T-helper 17 cell (primary cell): ENCODE results near the gene DLD. TPM values are rescaled to one million over a fixed set of nuclear protein-coding genes. Genes with fewer than 3 reads are reported as not detected.
"Not testable (repeated sequence)": the region's sequence is repeated elsewhere in the genome, so short reads cannot be mapped to it uniquely, and the experiment has no call there.

Source experiments
- ATAC-seq: fragments of 150-1000 bp; cut with Tn5 transposase; 2 replicates; pipeline ENCODE4 v1.10.0; 2021; ENCODE audit warnings: mild to moderate bottlenecking, moderate library complexity
- DNase-seq, 3 donors: peaks; one replicate each; pipeline versions ENCODE4 v3.0.0 to v3.0.0-alpha.2; 2020 to 2021
- H3K9me3 ChIP-seq: one replicate; pipeline ENCODE4 v1.7.0; 2013; ENCODE audit warnings: low read length, mild to moderate bottlenecking; ENCODE audit not compliant: control insufficient read depth, poor library complexity, severe bottlenecking
- H3K27ac Mint-ChIP-seq: one replicate; pipeline ENCODE4 v1.8.0; 2022; ENCODE audit warnings: mild to moderate bottlenecking, moderate library complexity, mixed read lengths
- H3K27me3 Mint-ChIP-seq: one replicate; pipeline ENCODE4 v1.8.0; 2022; ENCODE audit warnings: mixed read lengths
- H3K36me3 Mint-ChIP-seq: one replicate; pipeline ENCODE4 v1.8.0; 2022; ENCODE audit warnings: low read depth, mixed read lengths
- H3K4me1 Mint-ChIP-seq: one replicate; pipeline ENCODE4 v1.8.0; 2022; ENCODE audit warnings: mild to moderate bottlenecking, mixed read lengths
- H3K4me3 Mint-ChIP-seq: one replicate; pipeline ENCODE4 v1.8.0; 2022; ENCODE audit warnings: mild to moderate bottlenecking, moderate library complexity, mixed read lengths
- total RNA-seq, 4 donors: library from RNA in 2 of 4; stranded (reverse) in 2 of 4; gene quantifications; one replicate each; pipeline ENCODE4 v1.2.3 and lab custom pipeline; 2022 to 2026

Gene DLD
- total RNA-seq, 2 donors from 2014 or later: 49.4 to 64.5 TPM

DNA sequence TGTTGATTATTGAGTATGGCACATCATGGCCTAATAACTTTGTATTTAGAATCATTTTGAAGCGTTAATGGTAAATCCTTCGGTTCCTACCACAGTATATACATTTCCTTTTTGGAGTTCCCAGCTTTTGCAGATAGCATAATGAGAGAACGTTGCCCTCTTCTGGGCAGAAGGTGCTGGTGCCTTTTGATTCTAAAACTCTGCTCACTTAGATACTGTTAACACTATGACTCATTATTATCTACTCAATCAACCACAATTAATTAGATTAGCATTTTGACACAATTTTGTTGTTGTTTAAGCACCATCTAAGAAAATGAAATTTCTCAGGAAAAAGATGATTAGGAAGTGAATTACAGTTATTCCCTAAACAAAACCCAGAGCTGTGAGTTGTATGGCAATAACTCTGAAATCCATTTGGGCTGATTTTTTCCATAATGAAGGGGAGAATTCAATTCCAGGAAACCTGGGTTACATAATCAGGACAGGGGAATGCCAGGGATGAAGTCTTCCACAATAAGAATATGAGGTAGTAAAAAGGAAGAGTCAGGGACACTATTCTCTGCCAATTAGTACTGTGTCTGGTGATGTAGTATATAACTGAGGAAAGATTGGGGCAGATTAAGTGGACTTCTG lies 11.5 kb upstream of the DLD start:
- no peaks in the 10 kb centered on the region for H3K9me3 ChIP-seq
- peak; percentile 81 for ATAC-seq
- no peak overlapping the region for H3K27ac Mint-ChIP-seq
- H3K27me3 Mint-ChIP-seq: peaks cover 39% of the 10 kb centered on the region
- H3K36me3 Mint-ChIP-seq: peaks cover 5% of the 10 kb centered on the region
- DNase-seq: peak in 1 of 3 donors; percentile 15
- H3K4me3 Mint-ChIP-seq: no peak overlapping the region
- H3K4me1 Mint-ChIP-seq: peaks cover 17% of the 10 kb centered on the region

DNA sequence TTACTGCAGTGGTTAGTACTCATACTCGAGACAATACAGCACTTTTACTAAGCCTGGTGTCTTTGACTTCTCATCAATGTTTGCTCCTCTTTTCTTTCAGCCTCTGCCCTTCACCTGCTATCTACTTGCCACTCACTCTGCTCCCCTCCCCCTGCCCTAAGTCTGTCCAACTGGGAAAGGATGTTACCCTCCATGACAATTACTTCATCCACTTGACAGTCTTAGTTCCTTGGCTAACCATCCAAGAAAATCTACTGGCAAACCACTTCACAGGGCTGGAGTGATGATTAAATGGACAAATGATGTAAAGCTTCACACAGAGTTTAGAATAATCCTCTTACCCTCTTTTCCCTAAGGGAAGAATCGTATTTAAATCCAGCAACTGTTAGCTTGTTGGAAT lies 8.2 kb upstream of the DLD start:
- Mint-ChIP-seq H3K36me3 (peaks cover 4% of the 10 kb centered on the region), H3K4me1 (peaks cover 14% of the 10 kb centered on the region), H3K4me3 (no peak overlapping the region), H3K27me3 (peaks cover 41% of the 10 kb centered on the region), H3K27ac (no peak overlapping the region)
- H3K9me3 ChIP-seq: no peaks in the 10 kb centered on the region
- no peak for ATAC-seq
- DNase-seq: no peak

DNA sequence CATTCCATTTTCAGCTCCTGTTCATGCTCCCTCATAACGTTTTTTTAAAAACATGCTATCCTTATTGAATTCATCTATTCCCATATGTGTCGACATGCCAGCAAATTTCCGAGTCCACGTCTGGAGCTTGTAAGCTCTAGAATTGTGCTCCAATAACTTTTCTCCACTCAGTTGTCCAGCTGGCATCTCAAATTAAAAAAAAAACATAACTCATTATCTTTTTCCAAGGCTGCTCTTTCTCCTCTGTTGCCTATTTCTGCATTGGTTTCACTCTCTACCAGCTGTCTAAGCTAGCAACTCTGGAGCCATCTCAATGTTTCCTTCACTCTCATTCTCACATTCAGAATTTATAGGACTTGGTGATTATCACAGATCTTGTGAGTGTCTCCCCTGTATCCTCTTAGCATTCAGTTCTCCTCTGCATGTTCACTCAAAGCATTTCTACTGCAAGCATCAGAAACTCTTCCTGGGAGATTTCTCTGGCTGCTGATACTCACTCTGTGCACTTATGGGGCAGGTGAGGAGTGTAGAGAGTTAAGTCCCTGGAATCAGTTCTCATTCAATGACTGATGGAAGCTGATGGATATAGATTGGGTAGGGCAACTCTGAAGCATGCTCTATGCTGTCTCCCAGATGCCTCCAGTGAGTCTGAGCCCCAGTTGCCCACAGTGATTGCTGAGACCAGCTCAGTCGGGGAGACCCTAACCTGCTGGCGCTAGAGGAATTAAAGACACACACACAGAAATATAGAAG lies 6.7 kb upstream of the DLD start:
- peaks cover 4% of the 10 kb centered on the region for H3K36me3 Mint-ChIP-seq
- ATAC-seq (no peak), DNase-seq (no peak)
- no peak overlapping the region for H3K27ac Mint-ChIP-seq
- peaks cover 8% of the 10 kb centered on the region for H3K4me1 Mint-ChIP-seq
- H3K27me3 Mint-ChIP-seq: peaks cover 36% of the 10 kb centered on the region
- no peaks in the 10 kb centered on the region for H3K9me3 ChIP-seq
- H3K4me3 Mint-ChIP-seq: no peak overlapping the region

DNA sequence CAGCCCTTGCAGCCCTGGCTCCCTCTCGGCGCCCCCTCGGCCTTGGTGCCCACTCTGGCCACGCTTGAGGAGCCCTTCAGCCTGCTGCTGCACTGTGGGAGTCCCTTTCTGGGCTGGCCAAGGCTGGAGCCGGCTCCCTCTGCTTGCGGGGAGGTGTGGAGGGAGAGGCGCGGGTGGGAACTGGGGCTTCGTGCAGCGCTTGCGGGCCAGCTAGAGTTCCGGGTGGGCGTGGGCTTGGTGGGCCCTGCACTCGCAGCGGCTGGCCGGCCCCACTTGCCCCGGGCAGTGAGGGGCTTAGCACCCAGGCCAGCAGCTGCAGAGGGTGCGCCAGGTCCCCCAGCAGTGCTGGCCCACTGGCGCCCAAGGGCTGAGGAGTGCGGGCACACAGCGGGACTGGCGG lies 3.2 kb upstream of the DLD start:
- H3K27ac Mint-ChIP-seq, DNase-seq, H3K4me3 Mint-ChIP-seq, ATAC-seq, H3K9me3 ChIP-seq, H3K36me3 Mint-ChIP-seq: not testable (repeated sequence)
- peaks cover 18% of the 10 kb centered on the region for H3K4me1 Mint-ChIP-seq
- peaks cover 15% of the 10 kb centered on the region for H3K27me3 Mint-ChIP-seq

DNA sequence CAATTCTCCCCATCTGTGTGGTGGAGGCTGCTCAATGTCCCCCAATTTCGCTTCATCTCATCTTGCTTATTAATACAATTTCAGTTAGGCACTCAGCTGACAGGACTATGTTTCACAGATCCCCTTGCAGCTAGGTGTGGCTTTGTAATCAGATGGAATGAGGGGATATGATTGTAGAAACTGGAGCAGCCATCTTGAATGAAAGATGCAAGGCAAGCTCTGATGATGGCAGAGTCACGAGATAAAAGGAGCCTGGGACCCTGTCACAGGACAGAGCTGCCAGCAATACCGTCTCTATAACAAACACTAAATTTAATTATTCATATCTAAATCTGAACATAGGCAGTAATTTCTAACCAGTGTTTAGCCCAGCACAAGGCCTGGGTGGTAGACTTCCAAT lies 991 bp upstream of the DLD start:
- no peaks in the 10 kb centered on the region for H3K9me3 ChIP-seq
- DNase-seq (no peak), ATAC-seq (no peak)
- Mint-ChIP-seq H3K27me3 (peaks cover 6% of the 10 kb centered on the region), H3K4me1 (peaks cover 32% of the 10 kb centered on the region), H3K27ac (peak overlapping the region; percentile 99), H3K4me3 (peak overlapping the region; percentile 100), H3K36me3 (peaks cover 8% of the 10 kb centered on the region)

DNA sequence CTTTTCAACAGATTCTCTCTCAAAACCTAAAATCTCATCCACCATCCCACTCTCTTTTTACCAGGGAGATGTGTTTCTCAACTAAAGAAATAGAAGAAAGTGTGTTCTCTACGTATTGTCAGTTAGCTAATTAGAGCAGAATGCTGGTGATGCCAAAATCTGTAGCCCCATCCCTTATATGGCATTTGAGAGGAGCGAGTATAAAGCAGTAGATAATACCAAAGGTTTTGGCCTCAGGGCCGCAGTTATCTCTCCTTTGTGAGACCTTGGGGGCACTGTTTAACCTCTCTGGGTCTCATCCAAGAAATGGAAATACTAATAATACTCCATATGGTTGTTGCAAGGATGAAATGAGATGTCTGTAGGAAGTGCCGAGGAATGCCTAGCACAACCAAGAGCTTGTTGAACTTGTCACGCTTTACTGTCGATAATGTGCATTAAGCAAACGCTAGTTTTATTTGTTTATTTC lies 456 bp upstream of the DLD start:
- peak overlapping the region; percentile 100 for H3K4me3 Mint-ChIP-seq
- peak overlapping the region; percentile 99 for H3K27ac Mint-ChIP-seq
- no peaks in the 10 kb centered on the region for H3K9me3 ChIP-seq
- H3K27me3 Mint-ChIP-seq: peaks cover 4% of the 10 kb centered on the region
- peaks cover 37% of the 10 kb centered on the region for H3K4me1 Mint-ChIP-seq
- peaks cover 12% of the 10 kb centered on the region for H3K36me3 Mint-ChIP-seq
- DNase-seq: no peak
- ATAC-seq: peak; percentile 20

DNA sequence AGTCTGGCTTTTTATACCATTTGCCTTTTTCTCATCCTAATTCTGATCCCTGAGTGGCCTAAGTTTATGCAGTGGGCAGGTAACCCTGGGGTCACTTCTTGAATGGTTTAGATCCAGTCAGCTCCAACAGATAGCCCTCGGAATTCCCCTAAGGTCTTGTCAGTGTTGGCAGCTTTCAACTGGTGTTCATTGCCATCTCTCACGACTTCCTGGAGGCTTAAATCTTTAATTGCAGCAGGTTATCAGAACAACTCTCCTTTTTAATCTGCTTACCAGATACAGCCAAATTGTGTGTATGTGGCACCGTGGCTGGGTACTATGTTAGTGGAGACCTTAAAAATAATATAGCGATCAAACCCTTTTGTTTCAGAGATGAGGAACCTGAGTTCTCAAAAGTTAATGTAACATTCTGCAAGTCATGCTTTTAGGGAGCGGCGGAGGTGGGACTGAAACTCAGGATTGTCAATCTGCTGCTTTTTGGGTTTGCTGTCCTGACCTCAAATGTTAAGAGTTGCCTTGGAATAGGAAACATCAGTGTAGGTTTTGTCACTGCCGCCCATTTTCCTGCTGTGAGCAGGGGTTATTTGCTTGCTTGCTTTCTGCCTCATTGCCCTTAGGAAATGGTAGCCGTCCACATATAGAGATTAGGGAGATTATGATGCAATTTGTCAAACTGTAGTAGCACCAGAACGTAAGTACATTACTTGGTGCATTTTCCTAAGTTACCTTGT lies 818 bp downstream of the DLD start:
- H3K27me3 Mint-ChIP-seq: no peaks in the 10 kb centered on the region
- DNase-seq (peak in 1 of 3 donors; percentile 26), ATAC-seq (peak; percentile 53)
- peaks cover 44% of the 10 kb centered on the region for H3K4me1 Mint-ChIP-seq
- no peaks in the 10 kb centered on the region for H3K9me3 ChIP-seq
- H3K4me3 Mint-ChIP-seq: peak overlapping the region; percentile 100
- H3K27ac Mint-ChIP-seq: peak overlapping the region; percentile 99
- H3K36me3 Mint-ChIP-seq: peaks cover 15% of the 10 kb centered on the region

DNA sequence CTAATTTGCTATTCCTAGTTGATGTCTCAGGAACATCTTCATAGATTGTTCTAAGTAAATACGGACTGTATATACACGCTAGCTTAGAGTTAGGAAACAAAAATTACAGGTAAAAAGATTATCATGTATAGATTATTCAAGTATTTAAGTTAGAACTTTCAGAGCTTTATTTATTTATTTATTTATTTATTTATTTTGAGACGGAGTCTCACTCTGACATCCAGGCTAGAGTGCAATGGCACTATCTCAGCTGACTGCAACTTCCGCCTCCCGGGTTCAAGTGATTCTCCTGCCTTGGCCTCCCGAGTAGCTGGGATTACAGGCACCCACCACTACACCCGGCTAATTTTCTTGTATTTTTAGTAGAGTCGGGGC lies 1.4 kb downstream of the DLD start:
- Mint-ChIP-seq H3K4me1 (peaks cover 49% of the 10 kb centered on the region), H3K27ac (peak overlapping the region; percentile 99), H3K4me3 (peak overlapping the region; percentile 100), H3K36me3 (peaks cover 15% of the 10 kb centered on the region)
- not testable (repeated sequence) for ATAC-seq, H3K9me3 ChIP-seq, H3K27me3 Mint-ChIP-seq, DNase-seq

DNA sequence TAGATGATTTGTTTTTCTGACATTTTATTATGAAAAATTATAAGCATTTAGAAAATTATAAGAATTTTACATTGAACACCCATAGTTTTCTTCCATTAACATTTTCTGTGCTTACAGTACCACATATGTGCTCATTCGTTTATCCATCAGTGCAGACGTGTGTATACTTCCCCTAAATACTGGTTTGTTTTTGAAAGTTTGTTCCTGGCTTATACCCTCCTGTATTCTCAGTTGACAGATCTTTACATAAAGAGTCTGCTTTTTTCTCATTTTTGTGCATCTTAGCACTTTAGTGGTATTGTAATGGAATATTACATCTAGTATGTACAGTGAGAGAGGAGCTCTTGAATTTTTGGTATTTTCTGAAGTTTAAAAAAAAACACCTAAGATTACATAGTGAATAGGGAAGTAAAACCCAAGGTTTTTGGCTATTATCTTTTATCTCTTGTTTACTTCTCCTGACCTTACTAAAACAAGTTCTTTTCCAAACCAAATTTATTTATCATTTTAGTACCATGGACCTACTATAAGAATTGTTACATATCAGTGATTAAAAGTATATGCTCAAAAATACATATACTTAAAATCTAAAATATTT lies 8.1 kb downstream of the DLD start:
- H3K4me3 Mint-ChIP-seq: no peak overlapping the region
- H3K4me1 Mint-ChIP-seq: peaks cover 44% of the 10 kb centered on the region
- no peak for ATAC-seq

DNA sequence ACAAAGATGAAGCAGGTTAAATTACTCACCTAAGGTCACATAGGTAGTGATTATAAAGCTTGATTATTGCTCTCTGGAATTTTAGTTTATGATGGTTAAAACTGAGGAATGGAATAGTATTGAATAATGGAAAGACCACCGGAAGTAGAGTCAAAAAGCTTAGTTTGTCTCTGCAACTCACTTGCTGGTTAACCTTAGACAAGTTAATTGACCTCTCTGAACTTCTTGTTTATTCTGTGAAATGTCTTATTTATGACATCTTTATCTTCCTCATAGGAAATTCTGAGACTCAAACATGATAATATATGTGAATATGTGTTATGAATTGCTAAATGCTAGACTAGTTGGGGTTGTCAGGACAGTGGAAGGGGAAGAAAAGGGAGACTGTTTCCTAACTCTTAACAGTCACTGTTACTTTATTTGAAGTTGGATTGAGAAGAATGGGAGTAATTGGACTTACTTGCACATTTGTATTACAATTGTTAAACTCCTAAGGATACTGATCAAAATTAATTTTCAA lies 9.6 kb downstream of the DLD start:
- no peak for DNase-seq
- no peak for ATAC-seq
- no peak overlapping the region for H3K4me3 Mint-ChIP-seq
- H3K9me3 ChIP-seq: no peaks in the 10 kb centered on the region
- H3K27ac Mint-ChIP-seq: no peak overlapping the region
- no peaks in the 10 kb centered on the region for H3K27me3 Mint-ChIP-seq
- H3K36me3 Mint-ChIP-seq: peaks cover 7% of the 10 kb centered on the region
- H3K4me1 Mint-ChIP-seq: peaks cover 33% of the 10 kb centered on the region

More for the DNA sequence above, 8.1 kb downstream of the DLD start:
- no peak for DNase-seq
- Mint-ChIP-seq H3K27me3 (no peaks in the 10 kb centered on the region), H3K27ac (no peak overlapping the region), H3K36me3 (peaks cover 11% of the 10 kb centered on the region)
- no peaks in the 10 kb centered on the region for H3K9me3 ChIP-seq

DNA sequence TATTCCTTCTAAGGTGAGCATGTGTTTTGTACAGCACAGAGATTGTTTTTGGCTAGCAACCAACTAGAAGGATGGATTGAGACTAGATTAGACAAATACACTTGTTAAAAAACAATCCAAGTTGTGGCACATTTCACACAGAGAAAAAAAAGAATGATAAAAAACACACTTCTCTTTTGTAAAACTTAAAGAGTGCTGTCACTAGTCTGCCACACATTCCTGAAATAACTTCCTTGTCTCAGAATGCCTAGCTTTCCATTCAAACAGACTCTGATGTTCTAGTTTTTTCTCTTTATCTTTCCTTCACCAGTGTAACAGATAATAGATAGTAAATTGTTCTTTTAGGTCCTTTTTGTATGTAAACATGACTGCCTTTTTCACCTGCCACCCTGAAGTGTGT lies 11.4 kb downstream of the DLD start:
- H3K36me3 Mint-ChIP-seq: peaks cover 12% of the 10 kb centered on the region
- H3K27ac Mint-ChIP-seq: no peak overlapping the region
- ATAC-seq: no peak
- DNase-seq: no peak
- H3K27me3 Mint-ChIP-seq: no peaks in the 10 kb centered on the region
- no peak overlapping the region for H3K4me3 Mint-ChIP-seq
- H3K9me3 ChIP-seq: no peaks in the 10 kb centered on the region
- peaks cover 28% of the 10 kb centered on the region for H3K4me1 Mint-ChIP-seq

DNA sequence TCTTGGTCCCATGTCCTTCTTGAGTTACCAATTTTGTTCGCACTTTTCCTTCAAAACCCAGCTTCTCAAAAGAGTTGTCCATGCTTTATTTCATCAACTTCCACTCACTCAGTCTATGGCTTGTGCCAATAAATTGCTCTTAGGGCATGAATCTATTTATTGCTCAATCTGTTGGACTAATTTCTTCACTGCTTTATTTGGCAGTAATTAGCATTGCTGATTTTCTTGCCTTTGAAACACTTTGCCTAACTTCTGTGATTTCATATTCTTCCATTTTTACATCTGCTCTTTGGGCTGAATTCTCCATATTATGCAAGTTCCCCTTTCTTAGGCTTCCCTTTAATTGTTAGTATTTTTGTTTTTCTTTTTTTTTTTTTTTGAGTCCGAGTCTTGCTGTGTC lies 16.8 kb downstream of the DLD start:
- H3K27ac Mint-ChIP-seq: peak overlapping the region; percentile 29
- no peak for ATAC-seq
- H3K36me3 Mint-ChIP-seq: peaks cover 34% of the 10 kb centered on the region

DNA sequence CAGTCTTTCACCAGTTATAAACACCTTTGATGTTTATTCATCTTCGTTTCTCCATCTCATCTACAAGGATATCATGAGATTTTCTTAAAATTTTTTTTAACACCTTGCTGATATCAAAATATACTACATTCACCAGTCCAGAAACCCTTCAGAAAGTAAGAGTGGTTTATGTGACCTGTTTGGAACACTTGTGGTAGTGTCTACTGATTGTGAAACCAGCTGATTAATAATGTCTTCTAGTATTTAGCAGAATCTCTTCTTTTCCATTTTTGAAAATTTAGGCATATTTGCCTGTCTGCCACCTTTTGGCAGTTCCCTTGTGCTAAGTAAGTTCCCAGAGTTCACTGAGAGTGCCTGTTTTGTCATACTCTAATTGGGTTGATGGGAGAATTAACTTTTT lies 18.5 kb downstream of the DLD start:
- no peak for ATAC-seq
- no peaks in the 10 kb centered on the region for H3K9me3 ChIP-seq

More for the DNA sequence above, 16.8 kb downstream of the DLD start:
- DNase-seq: no peak
- H3K27me3 Mint-ChIP-seq: no peaks in the 10 kb centered on the region
- H3K9me3 ChIP-seq: no peaks in the 10 kb centered on the region
- peaks cover 26% of the 10 kb centered on the region for H3K4me1 Mint-ChIP-seq
- H3K4me3 Mint-ChIP-seq: no peak overlapping the region

More for the DNA sequence above, 18.5 kb downstream of the DLD start:
- Mint-ChIP-seq H3K27me3 (no peaks in the 10 kb centered on the region), H3K27ac (peak overlapping the region; percentile 37), H3K36me3 (peaks cover 35% of the 10 kb centered on the region), H3K4me3 (no peak overlapping the region), H3K4me1 (peaks cover 26% of the 10 kb centered on the region)
- DNase-seq: no peak
